Measurements from ENCODE around the gene DLK2.

- no peak for TF ChIP-seq CTCF (conservative IDR thresholded peaks at IDR 0.05; ENCODE audit: low read length)
- TF ChIP-seq EZH2phosphoT487 (IDR thresholded peaks at IDR 0.05; ENCODE audit: borderline replicate concordance, low read depth, low read length) = no peak
These were observed 34.1 kb upstream of the DLK2 start for GRCh38 chr6:43489277-43490072.

Measured in OCI-LY7 (cell line).